HCT116 (cell line): ENCODE results near the gene TDP1. TPM values are rescaled to one million over a fixed set of nuclear protein-coding genes. Genes with fewer than 3 reads are reported as not detected.

Source experiments
- ATAC-seq: fragments of 200-7000 bp; cut with Tn5 transposase; 2 replicates; pipeline ENCODE4 v1.9.1; 2020; ENCODE audit warnings: mild to moderate bottlenecking, moderate library complexity
- BruUV-seq: library from RNA; stranded (reverse); fragments of 400-500 nt; replicated peaks from 2 replicates; lab custom pipeline; 2021; lab: Mats Ljungman, UMichigan
- CTCF ChIA-PET: fragments of 300-600 bp; sonication (Branson Sonifier 250); formaldehyde crosslinking; loops from one replicate; lab custom pipeline; 2021; ENCODE audit warnings: antibody characterized with exemption; lab: Charles Lee
- POLR2A ChIA-PET: fragments of 300-600, 350-600 bp; sonication (Branson Sonifier 250); formaldehyde crosslinking; loops from one replicate; lab custom pipeline; 2021; ENCODE audit warnings: antibody characterized with exemption; lab: Charles Lee
- RAD21 ChIA-PET, 2 experiments: fragments of 300-600 bp; sonication (Branson Sonifier 250); formaldehyde crosslinking; loops; one replicate each; lab custom pipeline; 2023; ENCODE audit warnings: low total read pairs in 2 of 2; ENCODE audit not compliant: uncharacterized antibody in 2 of 2, unreplicated experiment in 2 of 2, low non-redundant PET in 1 of 2; lab: Charles Lee
- DNase-seq: peaks from one replicate; pipeline ENCODE4 v3.0.0-alpha.2; 2010; ENCODE audit warnings: low read depth, low spot score
- H2AFZ ChIP-seq: fragments of 200-600 bp; shearing (Covaris generic), sonication (generic); 2 replicates; pipeline ENCODE4 v1.6.1; 2017; ENCODE audit warnings: low read depth, mixed run types, mixed read lengths, antibody characterized with exemption, low read length; ENCODE audit not compliant: poor library complexity, severe bottlenecking
- H3K27ac ChIP-seq: 2 replicates; pipeline ENCODE4 v1.5.1; 2012; ENCODE audit warnings: low read depth, low read length
- H3K27me3 ChIP-seq: fragments of 200-600 bp; sonication (generic); 2 replicates; pipeline ENCODE4 v1.6.1; 2016; ENCODE audit warnings: mixed run types, low read length, mixed read lengths; ENCODE audit not compliant: insufficient read depth
- H3K36me3 ChIP-seq, 2 experiments: fragments of 200-500 bp in 1 of 2; fragments of 200-600 bp in 1 of 2; sonication (Bioruptor generic) in 1 of 2; sonication (generic) in 1 of 2; 2 replicates each; pipeline versions ENCODE4 v1.5.1 to v1.6.1; 2014 to 2016; ENCODE audit warnings: low read length in 2 of 2, inconsistent platforms in 1 of 2, mixed read lengths in 1 of 2, mixed run types in 1 of 2; ENCODE audit not compliant: insufficient read depth in 2 of 2, control insufficient read depth in 1 of 2
- H3K4me1 ChIP-seq, 2 experiments: fragments of 200-600 bp in 1 of 2; sonication (generic) in 1 of 2; 2 replicates each; pipeline versions ENCODE4 v1.5.1 to v1.6.1; 2012 to 2017; ENCODE audit warnings: low read length in 2 of 2, inconsistent platforms in 1 of 2, mild to moderate bottlenecking in 1 of 2, mixed read lengths in 1 of 2, mixed run types in 1 of 2, moderate library complexity in 1 of 2; ENCODE audit not compliant: insufficient read depth in 2 of 2, control insufficient read depth in 1 of 2
- H3K4me2 ChIP-seq: fragments of 200-600 bp; sonication (generic); 2 replicates; pipeline ENCODE4 v1.6.1; 2017; ENCODE audit warnings: mixed run types, low read length, mixed read lengths
- H3K4me3 ChIP-seq, 2 experiments: fragments of 200-600 bp in 1 of 2; sonication (generic) in 1 of 2; replicated peaks in 1 of 2; 2 replicates each; pipeline ENCODE4 v1.5.1; 2011 to 2016; ENCODE audit warnings: low read length in 2 of 2, control low read depth in 1 of 2, low read depth in 1 of 2, mild to moderate bottlenecking in 1 of 2, mixed read lengths in 1 of 2, mixed run types in 1 of 2
- H3K79me2 ChIP-seq: fragments of 200-600 bp; sonication (generic); 2 replicates; pipeline ENCODE4 v1.6.1; 2017; ENCODE audit warnings: mild to moderate bottlenecking, mixed run types, low read length, moderate library complexity, mixed read lengths; ENCODE audit not compliant: insufficient read depth
- H3K9ac ChIP-seq: fragments of 200-600 bp; sonication (generic); 2 replicates; pipeline ENCODE4 v1.6.1; 2016; ENCODE audit warnings: low read length, mixed read lengths
- H3K9me2 ChIP-seq: fragments of 200-600 bp; sonication (generic), shearing (Covaris generic); 2 replicates; pipeline ENCODE4 v1.6.1; 2017; ENCODE audit warnings: mixed run types, mild to moderate bottlenecking, moderate library complexity; ENCODE audit not compliant: insufficient read depth
- H3K9me3 ChIP-seq, 2 experiments: fragments of 200-500 bp in 1 of 2; fragments of 200-600 bp in 1 of 2; sonication (Bioruptor generic) in 1 of 2; sonication (generic) in 1 of 2; 2 replicates each; pipeline ENCODE4 v1.6.1; 2014 to 2017; ENCODE audit warnings: low read length in 2 of 2, mixed read lengths in 2 of 2, inconsistent platforms in 1 of 2, low read depth in 1 of 2, mild to moderate bottlenecking in 1 of 2, mixed run types in 1 of 2, moderate library complexity in 1 of 2; ENCODE audit not compliant: control insufficient read depth in 1 of 2, insufficient read depth in 1 of 2
- H4K20me1 ChIP-seq: fragments of 200-600 bp; sonication (generic), shearing (Covaris generic); 2 replicates; pipeline ENCODE4 v1.6.1; 2017; ENCODE audit warnings: mixed run types, mild to moderate bottlenecking, moderate library complexity; ENCODE audit not compliant: insufficient read depth
- EGR1 ChIP-seq: IDR thresholded peaks from 2 replicates; pipeline ENCODE4 v1.6.1; 2012; ENCODE audit warnings: low read depth
- EZH2phosphoT487 ChIP-seq: fragments of 200-600 bp; IDR thresholded peaks from 2 replicates; pipeline ENCODE4 v1.6.1; 2018; ENCODE audit warnings: antibody characterized with exemption, borderline replicate concordance
- FOSL1 ChIP-seq: IDR thresholded peaks from 2 replicates; pipeline ENCODE4 v1.6.1; 2012; ENCODE audit warnings: low read depth
- JUND ChIP-seq: IDR thresholded peaks from 2 replicates; pipeline ENCODE4 v1.6.1; 2012
- MAX ChIP-seq: IDR thresholded peaks from 2 replicates; pipeline ENCODE4 v1.6.1; 2012
- POLR2AphosphoS5 ChIP-seq: IDR thresholded peaks from 2 replicates; pipeline ENCODE4 v1.6.1; 2011; ENCODE audit warnings: mild to moderate bottlenecking, low read depth, low read length, moderate library complexity
- RAD21 ChIP-seq: IDR thresholded peaks from 2 replicates; pipeline ENCODE4 v1.6.1; 2012; ENCODE audit warnings: low read depth, mild to moderate bottlenecking
- SP1 ChIP-seq: IDR thresholded peaks from 2 replicates; pipeline ENCODE4 v1.6.1; 2012; ENCODE audit warnings: low read depth
- SRF ChIP-seq: IDR thresholded peaks from 2 replicates; pipeline ENCODE4 v1.6.1; 2012; ENCODE audit warnings: low read depth
- TCF7L2 ChIP-seq: IDR thresholded peaks from 2 replicates; pipeline ENCODE4 v1.7.0; 2011; ENCODE audit warnings: borderline replicate concordance, inconsistent platforms; ENCODE audit not compliant: insufficient read depth, insufficient read length; ENCODE audit errors: extremely low read depth
- YY1 ChIP-seq: IDR thresholded peaks from 2 replicates; pipeline ENCODE4 v1.6.1; 2011; ENCODE audit warnings: low read length, low read depth, moderate library complexity, mild to moderate bottlenecking; ENCODE audit not compliant: insufficient replicate concordance; ENCODE audit errors: extremely low read depth
- ZNF274 ChIP-seq: fragments of 200-500 bp; sonication (Bioruptor generic); IDR thresholded peaks from 2 replicates; pipeline ENCODE4 v1.6.1; 2014; ENCODE audit warnings: mild to moderate bottlenecking, low read depth, low read length, inconsistent platforms
- intact Hi-C: fragments of 100-400 bp; cut with micrococcal nuclease; formaldehyde crosslinking; loops from 2 replicates; pipeline ENCODE4 v1.10.0; 2022
- total RNA-seq: library from RNA; stranded (reverse); gene quantifications from one replicate; pipeline ENCODE4 v1.2.1, GENCODE V29; 2021; ENCODE audit not compliant: unreplicated experiment
- TF ChIP-seq, protein P1 (sequence below): IDR thresholded peaks from 2 replicates; pipeline ENCODE4 v1.6.1; 2012; ENCODE audit warnings: low read depth

The TDP1 gene
- total RNA-seq, 1 experiment from 2014 or later: 37.1 TPM

- ATAC-seq: no peak
- Histone ChIP-seq H3K4me3 (no peak overlapping the region), H3K4me1 (0 out of 4 replicates have a peak, but pooled peaks cover 0 to 3% of the 10 kb centered on the region in 2 experiments), H3K4me2 (no peak overlapping the region), H3K27me3 (no peaks in the 10 kb centered on the region), H4K20me1 (no peaks in the 10 kb centered on the region), H3K9me2 (no peaks in the 10 kb centered on the region), H3K9me3 (no peaks in the 10 kb centered on the region), H3K79me2 (no peaks in the 10 kb centered on the region), H2AFZ (no peak overlapping the region), H3K36me3 (no peaks in the 10 kb centered on the region), H3K27ac (no peak overlapping the region), H3K9ac (no peak overlapping the region)
- ChIA-PET RAD21 (no interaction called here), POLR2A (no interaction called here), CTCF (no interaction called here)
- no peak for DNase-seq
- no TSS peak for BruUV-seq
- intact Hi-C loops: no loop called here
- TF ChIP-seq EGR1: no peak
- TF ChIP-seq JUND: no peak
- TF ChIP-seq SRF: no peak
- no peak for TF ChIP-seq TCF7L2
- TF ChIP-seq RAD21: no peak
- no peak for TF ChIP-seq EZH2phosphoT487
- no peak for TF ChIP-seq FOSL1
- no peak for TF ChIP-seq YY1
- TF ChIP-seq, protein P1, sequence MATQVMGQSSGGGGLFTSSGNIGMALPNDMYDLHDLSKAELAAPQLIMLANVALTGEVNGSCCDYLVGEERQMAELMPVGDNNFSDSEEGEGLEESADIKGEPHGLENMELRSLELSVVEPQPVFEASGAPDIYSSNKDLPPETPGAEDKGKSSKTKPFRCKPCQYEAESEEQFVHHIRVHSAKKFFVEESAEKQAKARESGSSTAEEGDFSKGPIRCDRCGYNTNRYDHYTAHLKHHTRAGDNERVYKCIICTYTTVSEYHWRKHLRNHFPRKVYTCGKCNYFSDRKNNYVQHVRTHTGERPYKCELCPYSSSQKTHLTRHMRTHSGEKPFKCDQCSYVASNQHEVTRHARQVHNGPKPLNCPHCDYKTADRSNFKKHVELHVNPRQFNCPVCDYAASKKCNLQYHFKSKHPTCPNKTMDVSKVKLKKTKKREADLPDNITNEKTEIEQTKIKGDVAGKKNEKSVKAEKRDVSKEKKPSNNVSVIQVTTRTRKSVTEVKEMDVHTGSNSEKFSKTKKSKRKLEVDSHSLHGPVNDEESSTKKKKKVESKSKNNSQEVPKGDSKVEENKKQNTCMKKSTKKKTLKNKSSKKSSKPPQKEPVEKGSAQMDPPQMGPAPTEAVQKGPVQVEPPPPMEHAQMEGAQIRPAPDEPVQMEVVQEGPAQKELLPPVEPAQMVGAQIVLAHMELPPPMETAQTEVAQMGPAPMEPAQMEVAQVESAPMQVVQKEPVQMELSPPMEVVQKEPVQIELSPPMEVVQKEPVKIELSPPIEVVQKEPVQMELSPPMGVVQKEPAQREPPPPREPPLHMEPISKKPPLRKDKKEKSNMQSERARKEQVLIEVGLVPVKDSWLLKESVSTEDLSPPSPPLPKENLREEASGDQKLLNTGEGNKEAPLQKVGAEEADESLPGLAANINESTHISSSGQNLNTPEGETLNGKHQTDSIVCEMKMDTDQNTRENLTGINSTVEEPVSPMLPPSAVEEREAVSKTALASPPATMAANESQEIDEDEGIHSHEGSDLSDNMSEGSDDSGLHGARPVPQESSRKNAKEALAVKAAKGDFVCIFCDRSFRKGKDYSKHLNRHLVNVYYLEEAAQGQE: no peak
- no peak for TF ChIP-seq SP1
- TF ChIP-seq ZNF274: no peak
- no peak for TF ChIP-seq POLR2AphosphoS5
- no peak for TF ChIP-seq MAX
Observed at GRCh38 chr14:89941830-89942377, 13.8 kb upstream of the TDP1 start.
